Esophagus squamous epithelium (tissue), 5 donors: Measurements from ENCODE around the gene UBL4A. TPM values are rescaled to one million over a fixed set of nuclear protein-coding genes. Genes with fewer than 3 reads are reported as not detected.

Experiments
- DNase-seq: peaks from one replicate; lab custom pipeline; 2025; lab: John Stamatoyannopoulos, UW
- H3K27ac ChIP-seq, 4 donors: fragments of 200-600 bp; sonication (generic); one replicate each; pipeline ENCODE4 v1.5.1; 2016 to 2019; ENCODE audit warnings: mild to moderate bottlenecking in 1 of 4
- H3K27me3 ChIP-seq, 4 donors: fragments of 200-600 bp; sonication (generic); 1 replicate in 3 of 4; 2 replicates in 1 of 4; pipeline versions ENCODE4 v1.5.1 to v1.6.0; 2017 to 2021; ENCODE audit warnings: antibody characterized with exemption in 1 of 4
- H3K36me3 ChIP-seq, 3 donors: fragments of 200-600 bp; sonication (generic); one replicate each; pipeline ENCODE4 v1.5.1; 2016 to 2019
- H3K4me1 ChIP-seq, 3 donors: fragments of 200-600 bp; sonication (generic); one replicate each; pipeline ENCODE4 v1.5.1; 2017 to 2019
- H3K4me3 ChIP-seq, 4 donors: fragments of 200-600 bp; sonication (generic); 1 replicate in 3 of 4; 2 replicates in 1 of 4; pipeline ENCODE4 v1.5.1; 2016 to 2019; ENCODE audit warnings: mild to moderate bottlenecking in 2 of 4, moderate library complexity in 1 of 4
- H3K9me3 ChIP-seq, 3 donors: fragments of 200-600 bp; sonication (generic); one replicate each; pipeline ENCODE4 v1.5.1; 2016 to 2019
- POLR2A ChIP-seq, 4 donors: fragments of 450-650 bp; IDR thresholded peaks; one replicate each; pipeline ENCODE4 v1.6.1; 2017; ENCODE audit warnings: antibody characterized with exemption in 4 of 4, mild to moderate bottlenecking in 4 of 4, moderate library complexity in 3 of 4
- WGBS, 2 donors: methylation state at CpG; one replicate each; pipeline ENCODE4 v1.1.5; 2018; 5-methylcytosine and 5-hydroxymethylcytosine counted together
- intact Hi-C: fragments of 100-400 bp; cut with DNase I; formaldehyde crosslinking; loops from one replicate; pipeline ENCODE4 v1.15.0; 2022
- total RNA-seq, 4 donors: library from RNA; depleted of rRNA; stranded (reverse); fragments of >200 nt; gene quantifications; one replicate each; pipeline ENCODE4 v1.1.0, GENCODE V29; 2016
- TF ChIP-seq, protein P1 (sequence below), 6 experiments: fragments of 450-650 bp in 4 of 6; fragments of 200-600 bp in 2 of 6; sonication (generic) in 2 of 6; IDR thresholded peaks; one replicate each; pipeline ENCODE4 v1.5.1; 2016 to 2019; ENCODE audit warnings: antibody characterized with exemption in 6 of 6, mild to moderate bottlenecking in 4 of 6, moderate library complexity in 4 of 6
- donor health status: DM: yes; HTN: yes; CAD: no.

The UBL4A gene
- total RNA-seq, 4 donors from 2014 or later, result 32.9 to 41.1 (median 38.2) TPM

DNA sequence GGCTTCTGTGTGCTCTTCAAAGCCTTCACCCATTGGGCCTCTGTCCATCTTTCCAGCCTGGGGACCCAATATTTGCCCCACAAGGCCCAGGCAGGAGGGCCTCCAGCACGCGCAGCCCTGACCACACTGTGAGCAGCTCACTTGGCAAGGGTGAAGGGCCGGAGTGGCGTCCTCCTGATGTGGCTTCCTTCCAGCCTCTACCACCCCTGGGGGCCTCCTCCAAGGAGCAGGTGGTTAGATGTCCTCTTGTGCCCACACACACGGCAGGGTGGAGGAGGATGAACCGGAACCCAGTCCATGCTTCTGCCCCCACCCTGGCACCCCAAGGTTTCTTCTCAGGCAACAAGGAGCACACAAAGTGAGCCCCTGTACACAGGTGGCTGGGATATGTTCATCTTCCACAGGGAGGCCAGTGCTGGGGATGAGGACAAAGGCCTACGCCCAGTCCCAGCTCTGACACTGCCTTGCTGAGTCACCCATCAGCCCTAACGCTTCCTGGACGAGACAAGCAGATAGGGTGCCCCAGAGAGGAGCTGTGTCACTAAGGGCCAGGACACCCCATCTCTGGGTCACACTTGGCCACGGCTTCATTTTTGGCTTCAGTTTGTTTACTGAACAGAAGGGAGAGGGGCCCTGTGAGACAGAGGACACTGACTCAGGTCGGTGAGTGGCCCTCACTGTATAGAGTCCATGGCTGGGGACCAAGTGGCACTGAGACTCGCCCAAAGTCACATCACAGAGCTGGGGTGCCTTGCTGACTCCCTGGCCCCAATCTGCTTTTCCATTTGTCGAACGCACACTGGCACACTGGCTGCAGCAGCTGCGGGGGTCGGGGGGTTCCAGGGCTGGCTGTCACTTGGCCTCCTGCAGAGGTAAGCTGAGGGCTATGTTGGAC, 1.9 kb downstream of the UBL4A start:
- TF ChIP-seq POLR2A (IDR thresholded peaks at IDR 0.05), result peak in 1 of 4 donors; percentile 5
- TF ChIP-seq, protein P1, sequence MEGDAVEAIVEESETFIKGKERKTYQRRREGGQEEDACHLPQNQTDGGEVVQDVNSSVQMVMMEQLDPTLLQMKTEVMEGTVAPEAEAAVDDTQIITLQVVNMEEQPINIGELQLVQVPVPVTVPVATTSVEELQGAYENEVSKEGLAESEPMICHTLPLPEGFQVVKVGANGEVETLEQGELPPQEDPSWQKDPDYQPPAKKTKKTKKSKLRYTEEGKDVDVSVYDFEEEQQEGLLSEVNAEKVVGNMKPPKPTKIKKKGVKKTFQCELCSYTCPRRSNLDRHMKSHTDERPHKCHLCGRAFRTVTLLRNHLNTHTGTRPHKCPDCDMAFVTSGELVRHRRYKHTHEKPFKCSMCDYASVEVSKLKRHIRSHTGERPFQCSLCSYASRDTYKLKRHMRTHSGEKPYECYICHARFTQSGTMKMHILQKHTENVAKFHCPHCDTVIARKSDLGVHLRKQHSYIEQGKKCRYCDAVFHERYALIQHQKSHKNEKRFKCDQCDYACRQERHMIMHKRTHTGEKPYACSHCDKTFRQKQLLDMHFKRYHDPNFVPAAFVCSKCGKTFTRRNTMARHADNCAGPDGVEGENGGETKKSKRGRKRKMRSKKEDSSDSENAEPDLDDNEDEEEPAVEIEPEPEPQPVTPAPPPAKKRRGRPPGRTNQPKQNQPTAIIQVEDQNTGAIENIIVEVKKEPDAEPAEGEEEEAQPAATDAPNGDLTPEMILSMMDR (IDR thresholded peaks at IDR 0.05), result no peak
- Histone ChIP-seq H3K36me3 (peaks cover 0 to 27% (median 0%) of the 10 kb centered on the region in 3 donors), H3K4me1 (peaks cover 11 to 54% (median 13%) of the 10 kb centered on the region in 3 donors), H3K27me3 (no peaks in the 10 kb centered on the region), H3K27ac (peak overlapping the region; percentile 84 to 92 (median 92)), H3K9me3 (no peaks in the 10 kb centered on the region), H3K4me3 (no peak overlapping the region)
- no peak for DNase-seq
- WGBS, 2 donors, result 67 to 77% methylated on average over 3 to 5 of the region's 16 CpGs
- intact Hi-C loops, result no loop called here

DNA sequence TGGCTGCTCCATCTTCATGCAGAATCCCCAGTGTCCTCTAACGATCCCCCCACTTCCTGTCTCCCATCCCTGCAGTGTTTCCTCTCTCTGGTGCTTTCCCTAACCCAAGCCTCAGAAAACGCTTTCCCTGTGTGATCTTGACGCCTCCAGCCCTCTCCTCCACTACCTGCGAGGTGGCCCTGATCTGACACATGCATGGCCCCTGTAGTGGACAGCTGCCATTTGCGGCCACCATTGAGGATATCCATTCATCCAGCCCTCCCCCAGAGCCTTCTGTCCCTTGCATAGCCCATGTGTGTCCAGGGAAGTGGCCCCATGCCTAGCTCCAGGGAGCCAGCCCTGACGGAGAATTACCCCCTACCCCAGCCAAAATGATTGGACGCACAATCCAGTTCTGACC, 3.1 kb downstream of the UBL4A start:
- H3K36me3 ChIP-seq, result peaks cover 0 to 21% (median 0%) of the 10 kb centered on the region in 3 donors
- H3K4me3 ChIP-seq, result no peak overlapping the region
- no peak for DNase-seq
- H3K27me3 ChIP-seq, result no peaks in the 10 kb centered on the region
- H3K9me3 ChIP-seq, result no peaks in the 10 kb centered on the region
- intact Hi-C loops, result no loop called here
- WGBS, 2 donors, result 72 to 78% methylated on average over 4 to 5 of the region's 7 CpGs
- H3K4me1 ChIP-seq, result peaks cover 4 to 51% (median 11%) of the 10 kb centered on the region in 3 donors
- TF ChIP-seq, protein P1 (IDR thresholded peaks at IDR 0.05), result no peak
- TF ChIP-seq POLR2A (IDR thresholded peaks at IDR 0.05), result no peak
- no peak overlapping the region for H3K27ac ChIP-seq

- DNase-seq, result no peak
- WGBS, 2 donors, result 75 to 100% methylated on average over 1 to 3 of the region's 7 CpGs
- Histone ChIP-seq H3K4me1 (peaks cover 4 to 51% (median 11%) of the 10 kb centered on the region in 3 donors), H3K27me3 (no peaks in the 10 kb centered on the region), H3K9me3 (no peaks in the 10 kb centered on the region), H3K27ac (no peak overlapping the region), H3K36me3 (peaks cover 0 to 15% (median 0%) of the 10 kb centered on the region in 3 donors), H3K4me3 (no peak overlapping the region)
- intact Hi-C loops, result no loop called here
- TF ChIP-seq, protein P1 (IDR thresholded peaks at IDR 0.05), result no peak
- no peak for TF ChIP-seq POLR2A (IDR thresholded peaks at IDR 0.05)
These were observed 3.6 kb downstream of the UBL4A start for GRCh38 chrX:154482786-154483185.

DNA sequence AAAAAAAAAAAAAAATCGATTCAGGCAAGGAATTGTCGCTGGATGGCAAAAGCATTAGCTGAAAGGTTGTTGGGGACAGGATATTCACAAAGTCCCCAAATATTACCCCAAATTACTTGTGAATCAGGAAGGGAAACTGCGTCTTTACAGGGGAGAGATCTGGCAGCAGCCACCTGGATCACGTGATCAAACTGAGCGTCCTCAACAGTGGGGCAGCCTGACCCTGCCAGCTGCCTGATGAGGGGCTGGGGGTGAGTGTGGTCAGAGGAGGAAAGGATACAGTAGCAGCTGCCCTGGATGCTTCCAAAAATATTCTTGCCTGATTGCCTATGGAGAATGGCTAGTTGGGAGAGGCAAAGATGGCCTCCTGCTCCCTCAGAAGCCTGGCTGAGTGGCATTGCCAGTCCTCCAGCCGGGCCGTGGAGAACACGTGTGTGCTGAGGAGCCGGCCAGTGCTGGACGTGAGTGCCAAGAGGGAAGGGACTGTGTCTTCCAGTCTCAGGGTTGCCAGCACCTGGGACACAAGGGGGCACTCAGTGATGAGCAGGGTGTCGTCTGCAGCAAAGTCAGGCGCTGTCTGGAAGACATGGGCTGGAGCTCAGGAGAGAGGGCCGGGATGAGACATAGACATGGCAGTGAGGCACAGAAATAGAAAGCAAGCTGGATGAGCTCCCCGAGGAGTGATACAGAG, 4.4 kb downstream of the UBL4A start:
- peaks cover 0 to 10% (median 0%) of the 10 kb centered on the region in 3 donors for H3K36me3 ChIP-seq
- H3K27me3 ChIP-seq, result no peaks in the 10 kb centered on the region
- TF ChIP-seq, protein P1 (IDR thresholded peaks at IDR 0.05), result no peak
- no peak for TF ChIP-seq POLR2A (IDR thresholded peaks at IDR 0.05)
- peaks cover 4 to 44% (median 11%) of the 10 kb centered on the region in 3 donors for H3K4me1 ChIP-seq
- no peak overlapping the region for H3K4me3 ChIP-seq
- no peaks in the 10 kb centered on the region for H3K9me3 ChIP-seq
- H3K27ac ChIP-seq, result no peak overlapping the region
- no peak for DNase-seq
- WGBS, 2 donors, result 70 to 73% methylated on average over 2 to 13 of the region's 14 CpGs
- intact Hi-C loops, result no loop called here
